GM19099 (cell line): ENCODE data around the gene CTBS.

Source experiments
- POLR2A ChIP-seq: IDR thresholded peaks from 3 replicates; pipeline ENCODE4 v1.6.1; 2011; ENCODE audit warnings: low read depth; ENCODE audit not compliant: insufficient read length; ENCODE audit errors: extremely low read depth

CTBS gene

GRCh38 chr1:84541679-84542078 lies 32.6 kb downstream of the CTBS start:
- TF ChIP-seq POLR2A: no peak

- no peak for TF ChIP-seq POLR2A
Measured at GRCh38 chr1:84540759-84541158, 33.5 kb downstream of the CTBS start.

GRCh38 chr1:84539972-84540371 lies 34.3 kb downstream of the CTBS start:
- no peak for TF ChIP-seq POLR2A

- TF ChIP-seq POLR2A: no peak
Measured at GRCh38 chr1:84538599-84538998, 35.6 kb downstream of the CTBS start.

- no peak for TF ChIP-seq POLR2A
Measured at GRCh38 chr1:84525779-84526178, 48.5 kb downstream of the CTBS start.

- TF ChIP-seq POLR2A: no peak
Measured at GRCh38 chr1:84524590-84524989, 49.6 kb downstream of the CTBS start.

GRCh38 chr1:84510668-84511067 lies 63.6 kb downstream of the CTBS start:
- no peak for TF ChIP-seq POLR2A

- no peak for TF ChIP-seq POLR2A
Measured at GRCh38 chr1:84510165-84510564, 64.1 kb downstream of the CTBS start.

- TF ChIP-seq POLR2A: no peak
Measured at GRCh38 chr1:84509029-84509428, 65.2 kb downstream of the CTBS start.

- no peak for TF ChIP-seq POLR2A
Measured at GRCh38 chr1:84508510-84508909, 65.7 kb downstream of the CTBS start.

- TF ChIP-seq POLR2A: no peak
Measured at GRCh38 chr1:84506729-84507453, 67.3 kb downstream of the CTBS start.

- TF ChIP-seq POLR2A: peak; percentile 82
Measured at GRCh38 chr1:84506002-84506728, 68.1 kb downstream of the CTBS start, which contains the start of the genes GNG5 and SPATA1. TSS of gene GNG5 (minus strand) at chr1:84506581. CDS start at chr1:84506091, 490 bp downstream. TSS of gene SPATA1 (plus strand) at chr1:84506386. CDS start at chr1:84516360, 9,974 bp downstream.

GRCh38 chr1:84505493-84506001 lies 68.7 kb downstream of the CTBS start:
- no peak for TF ChIP-seq POLR2A

GRCh38 chr1:84504580-84505492 lies 69.4 kb downstream of the CTBS start:
- TF ChIP-seq POLR2A: no peak

GRCh38 chr1:84502927-84503326 lies 71.3 kb downstream of the CTBS start:
- TF ChIP-seq POLR2A: no peak
